GM15510 (cell line): Measurements from ENCODE around the gene SUCLG2.
A peak's percentile ranks its signal among the peaks of the same experiment; 100 is the strongest.

Source experiments
- POLR2A ChIP-seq: IDR thresholded peaks from 3 replicates; pipeline ENCODE4 v1.6.1; 2011; ENCODE audit warnings: borderline replicate concordance; ENCODE audit not compliant: insufficient read length; ENCODE audit errors: extremely low read depth

The SUCLG2 gene

DNA sequence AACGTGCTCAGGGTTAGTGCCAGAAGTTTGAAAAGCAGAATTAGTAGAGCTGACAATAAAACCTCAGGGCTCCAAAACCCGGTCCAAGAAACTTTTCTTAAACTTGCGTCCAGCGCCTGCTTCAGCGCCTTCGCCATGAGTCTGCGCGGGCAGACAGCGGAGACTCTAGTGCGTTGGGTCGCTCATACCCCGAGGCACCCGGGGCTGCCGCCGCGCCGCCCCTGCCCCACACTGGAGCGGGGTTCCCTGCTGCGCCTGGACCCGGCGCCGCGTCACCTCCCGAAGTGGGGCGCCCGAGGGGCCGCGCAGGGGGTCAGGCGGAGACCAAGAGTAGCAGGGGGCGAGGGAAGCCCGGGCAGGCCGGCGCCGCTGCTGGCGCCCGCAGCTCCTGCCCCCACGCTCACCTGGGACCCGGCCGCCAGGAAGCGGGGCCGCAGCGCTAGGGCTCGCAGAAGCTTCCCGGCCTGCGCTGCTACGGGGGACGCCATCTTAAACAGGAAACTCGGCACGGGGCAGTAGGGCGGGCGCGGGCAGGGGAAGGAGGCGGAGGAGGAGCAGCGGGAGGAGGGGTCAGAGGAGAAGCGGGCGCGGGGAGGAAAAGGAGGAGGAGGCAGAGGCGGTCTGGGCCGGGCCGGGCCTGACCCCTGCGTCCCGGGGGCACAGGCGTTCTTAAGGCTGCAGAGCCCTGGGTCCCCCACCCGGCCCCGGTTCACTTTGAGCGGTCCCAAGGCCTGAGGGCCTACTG is at the start of gene SUCLG2:
SUCLG2 (minus strand) TSS at position 514 of the 745 bp plus-strand sequence; CDS start at position 488, 26 bp downstream.
- TF ChIP-seq POLR2A, result peak; percentile 88

- TF ChIP-seq POLR2A, result no peak
Observed at GRCh38 chr3:67700596-67700995, 46.2 kb upstream of the SUCLG2 start.

DNA sequence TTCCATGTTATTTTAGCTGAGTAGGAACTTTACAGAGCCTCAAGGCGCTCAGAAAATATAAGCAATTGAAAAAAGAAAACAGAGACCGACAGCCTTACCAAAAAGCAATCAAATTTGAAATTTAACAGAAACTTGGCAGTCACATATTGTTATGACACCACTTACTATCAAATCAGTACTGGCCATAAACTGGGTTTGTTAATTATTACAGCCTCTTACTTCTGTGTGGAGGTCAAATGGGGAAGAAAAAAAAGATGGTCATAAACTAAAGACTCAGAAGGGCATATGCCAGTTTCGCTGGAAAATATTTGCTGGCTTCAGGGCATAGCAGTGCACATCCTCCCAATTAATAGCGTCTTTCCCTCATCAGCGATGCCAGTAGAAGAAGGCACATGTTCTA is 45.5 kb upstream of the SUCLG2 start:
- no peak for TF ChIP-seq POLR2A

GRCh38 chr3:67692621-67693020 is 38.2 kb upstream of the SUCLG2 start:
- no peak for TF ChIP-seq POLR2A

GRCh38 chr3:67691926-67692325 is 37.5 kb upstream of the SUCLG2 start:
- TF ChIP-seq POLR2A, result no peak

- no peak for TF ChIP-seq POLR2A
Observed at GRCh38 chr3:67691207-67691606, 36.8 kb upstream of the SUCLG2 start.

DNA sequence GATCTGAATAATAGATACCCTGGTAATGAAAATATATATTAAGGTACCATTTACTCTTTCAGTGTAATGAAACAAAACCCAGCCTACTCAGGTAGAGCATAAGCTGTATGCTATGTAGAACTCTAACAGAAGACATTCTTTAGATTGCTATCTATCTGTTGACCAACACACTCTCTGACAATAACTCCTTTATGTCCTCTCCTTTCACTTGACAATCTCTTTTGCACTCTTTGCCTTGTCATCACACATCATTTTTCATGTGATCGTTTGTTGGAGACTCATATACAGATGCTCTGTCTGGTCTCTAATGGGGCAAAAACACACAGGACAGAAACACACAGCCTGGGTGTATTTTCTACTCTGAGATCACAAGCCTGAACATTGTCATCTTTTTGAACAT is 35.4 kb upstream of the SUCLG2 start:
- TF ChIP-seq POLR2A, result no peak

DNA sequence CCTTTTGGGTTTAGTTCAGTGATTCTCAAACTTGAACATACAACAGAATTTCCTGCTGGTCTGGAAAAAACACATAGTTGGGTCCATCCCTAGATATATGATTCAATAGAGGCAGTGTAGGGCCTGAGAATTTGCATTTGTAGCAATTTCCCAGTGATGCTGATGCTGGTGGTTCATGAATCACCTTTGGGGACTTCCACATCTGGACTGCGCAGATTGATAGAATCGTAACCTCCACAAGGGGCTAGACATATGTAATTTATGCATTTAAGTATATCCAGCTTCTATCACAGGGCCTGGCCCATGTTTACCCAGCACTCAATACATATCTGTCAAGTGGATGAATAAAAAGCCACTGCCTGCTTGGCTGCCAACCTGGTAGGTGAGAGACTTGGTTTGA is 33.8 kb upstream of the SUCLG2 start:
- no peak for TF ChIP-seq POLR2A

DNA sequence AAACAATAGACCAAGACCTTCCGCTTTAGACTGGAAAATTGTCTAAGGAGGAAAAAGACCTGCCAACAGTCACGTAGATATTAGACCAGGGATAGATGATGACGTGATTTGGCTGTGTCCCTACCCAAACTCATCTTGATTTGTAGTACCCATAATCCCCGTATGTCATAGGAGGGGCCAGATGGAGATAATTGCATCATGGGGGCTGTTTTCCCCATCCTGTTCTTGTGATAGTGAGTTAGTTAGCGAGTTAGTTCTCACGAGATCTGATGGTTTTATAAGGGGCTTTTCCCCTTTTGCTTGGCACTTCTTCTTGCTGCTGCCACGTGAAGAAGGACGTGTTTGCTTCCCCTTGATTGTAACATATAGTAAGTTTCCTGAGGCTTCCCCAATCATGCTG is 31.7 kb upstream of the SUCLG2 start:
- no peak for TF ChIP-seq POLR2A

GRCh38 chr3:67685499-67685898 is 31.1 kb upstream of the SUCLG2 start:
- no peak for TF ChIP-seq POLR2A

- TF ChIP-seq POLR2A, result no peak
Observed at GRCh38 chr3:67684211-67684610, 29.8 kb upstream of the SUCLG2 start.

- TF ChIP-seq POLR2A, result no peak
Observed at GRCh38 chr3:67683522-67683921, 29.1 kb upstream of the SUCLG2 start.

DNA sequence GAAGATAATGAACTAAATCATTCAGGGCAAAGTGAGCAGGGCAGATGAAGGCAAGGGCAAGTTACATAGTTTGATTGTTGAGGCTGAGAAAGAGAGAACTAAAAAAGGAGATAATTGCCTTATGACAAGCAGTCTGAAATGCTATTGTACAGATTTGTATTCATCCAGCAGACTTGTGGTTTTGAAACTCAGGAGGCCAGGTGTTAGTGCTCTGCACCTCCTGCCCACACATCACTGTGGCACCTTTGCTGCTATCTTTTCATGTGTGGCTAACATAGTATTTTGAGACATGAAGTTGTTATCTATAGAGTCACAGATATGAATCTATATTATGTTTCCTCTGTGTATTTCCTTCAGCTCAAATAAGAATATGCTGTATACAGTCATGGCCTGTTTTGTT is 24.3 kb upstream of the SUCLG2 start:
- no peak for TF ChIP-seq POLR2A

- no peak for TF ChIP-seq POLR2A
Observed at GRCh38 chr3:67674055-67674454, 19.6 kb upstream of the SUCLG2 start.

DNA sequence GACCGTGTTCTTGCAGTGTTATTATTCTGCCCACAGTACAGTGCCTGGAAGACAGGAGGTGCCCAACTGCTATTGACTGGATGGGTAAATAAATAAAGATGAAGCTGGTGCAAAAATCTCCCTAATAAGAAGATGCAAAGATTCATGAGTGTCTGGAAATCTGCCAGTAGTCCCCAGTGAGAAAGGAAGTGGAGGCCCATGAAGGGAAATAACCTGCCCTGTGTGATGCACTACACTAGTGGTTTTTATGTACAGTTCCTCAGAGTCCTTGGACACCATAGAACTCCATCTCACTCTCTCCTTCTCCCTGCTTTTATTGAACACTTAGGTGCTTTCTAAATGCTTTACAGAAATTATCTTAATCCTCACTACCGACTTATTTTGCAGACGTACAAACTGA is 8.3 kb upstream of the SUCLG2 start:
- TF ChIP-seq POLR2A, result no peak

DNA sequence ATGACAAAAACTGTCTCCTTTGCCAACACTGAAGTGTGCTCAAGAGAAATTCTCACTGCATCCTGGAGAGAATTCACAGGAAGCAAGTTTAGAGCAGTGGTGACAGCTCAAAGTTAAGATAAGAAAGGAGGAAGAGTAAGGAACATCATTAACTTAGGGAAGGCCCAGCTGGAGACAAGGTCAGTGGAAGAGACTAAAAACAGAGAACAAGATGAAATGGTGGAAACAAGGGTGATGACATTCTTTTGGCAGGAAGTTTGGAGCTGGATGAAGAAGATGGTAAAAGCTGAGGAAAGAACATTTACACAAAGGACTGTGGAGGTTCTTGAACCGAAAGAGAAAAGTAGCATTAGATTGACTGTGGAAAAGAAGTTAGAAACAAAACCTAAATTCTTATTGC is 6.7 kb upstream of the SUCLG2 start:
- no peak for TF ChIP-seq POLR2A

DNA sequence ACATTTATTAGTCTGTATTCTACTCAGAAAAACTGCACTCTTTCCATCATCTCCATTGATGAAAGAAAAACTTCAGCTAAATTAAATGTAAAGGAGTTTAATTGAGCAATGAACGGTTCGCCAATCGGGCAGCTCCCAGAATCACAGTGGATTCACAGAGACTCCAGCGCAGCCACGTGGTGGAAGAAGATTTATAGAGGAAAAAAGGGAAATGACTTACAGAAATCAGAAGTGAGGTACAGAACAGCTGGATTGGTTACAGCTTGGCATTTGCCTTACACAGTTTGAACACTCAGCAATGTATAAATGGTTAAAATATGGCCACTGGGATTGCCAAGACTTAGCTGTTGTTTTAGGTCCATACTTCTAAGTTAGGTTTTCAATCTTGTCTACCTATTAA is 2.8 kb upstream of the SUCLG2 start:
- no peak for TF ChIP-seq POLR2A

DNA sequence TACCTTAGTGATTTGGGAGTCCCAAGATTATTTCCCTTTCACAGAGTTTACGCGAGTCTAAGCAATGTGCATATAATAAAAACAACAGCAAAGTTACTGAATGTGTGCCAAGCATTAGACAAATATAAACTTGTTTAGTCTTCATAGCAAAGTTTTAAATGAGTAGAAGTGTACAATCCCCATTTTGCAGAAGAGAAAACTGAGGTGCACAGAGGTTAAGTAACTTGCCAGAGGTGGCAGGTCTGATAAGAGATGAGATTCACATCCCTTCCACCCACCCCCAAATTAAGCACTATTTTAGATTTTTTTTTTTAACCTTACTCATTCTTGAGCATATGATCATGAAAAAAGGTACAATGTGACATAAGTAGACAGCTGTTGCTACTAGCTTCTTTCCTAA is 2.2 kb upstream of the SUCLG2 start:
- TF ChIP-seq POLR2A, result no peak
